Tibial artery (tissue), 4 donors: Measurements from ENCODE around the gene LRBA.

Source experiments
- DNase-seq, 2 donors: peaks; one replicate each; pipeline ENCODE4 v3.0.0-alpha.2; 2019
- H3K27ac ChIP-seq, 2 donors: fragments of 200-600 bp; sonication (generic) in 1 of 2; 1 replicate in 1 of 2; 2 replicates in 1 of 2; pipeline ENCODE4 v1.5.1; 2018 to 2019; ENCODE audit warnings: mild to moderate bottlenecking in 1 of 2
- H3K27me3 ChIP-seq, 2 donors: fragments of 200-600 bp; sonication (generic) in 1 of 2; one replicate each; pipeline versions ENCODE4 v1.5.1 to v1.6.0; 2016 to 2019
- H3K36me3 ChIP-seq, 3 donors: fragments of 200-600 bp; sonication (generic) in 2 of 3; one replicate each; pipeline ENCODE4 v1.5.1; 2016 to 2019; ENCODE audit warnings: mild to moderate bottlenecking in 2 of 3
- H3K4me1 ChIP-seq, 4 donors: fragments of 200-600 bp; sonication (generic) in 2 of 4; 1 replicate in 3 of 4; 2 replicates in 1 of 4; pipeline ENCODE4 v1.5.1; 2016 to 2019
- H3K4me3 ChIP-seq, 2 donors: fragments of 200-600 bp; sonication (generic) in 1 of 2; 1 replicate in 1 of 2; 2 replicates in 1 of 2; pipeline ENCODE4 v1.5.1; 2018 to 2019; ENCODE audit warnings: mild to moderate bottlenecking in 2 of 2
- H3K9me3 ChIP-seq, 3 donors: fragments of 200-600 bp; sonication (generic) in 1 of 3; one replicate each; pipeline ENCODE4 v1.5.1; 2016 to 2019
- intact Hi-C: fragments of 100-400 bp; cut with DNase I; formaldehyde crosslinking; loops from one replicate; pipeline ENCODE4 v1.15.0; 2023; ENCODE audit warnings: low total_unique reads
- TF ChIP-seq, protein P1 (sequence below), 2 experiments: fragments of 200-600 bp in 1 of 2; fragments of 450-650 bp in 1 of 2; IDR thresholded peaks; one replicate each; pipeline ENCODE4 v1.5.1; 2017 to 2019; ENCODE audit warnings: antibody characterized with exemption in 2 of 2, mild to moderate bottlenecking in 1 of 2, moderate library complexity in 1 of 2

Gene LRBA

DNA sequence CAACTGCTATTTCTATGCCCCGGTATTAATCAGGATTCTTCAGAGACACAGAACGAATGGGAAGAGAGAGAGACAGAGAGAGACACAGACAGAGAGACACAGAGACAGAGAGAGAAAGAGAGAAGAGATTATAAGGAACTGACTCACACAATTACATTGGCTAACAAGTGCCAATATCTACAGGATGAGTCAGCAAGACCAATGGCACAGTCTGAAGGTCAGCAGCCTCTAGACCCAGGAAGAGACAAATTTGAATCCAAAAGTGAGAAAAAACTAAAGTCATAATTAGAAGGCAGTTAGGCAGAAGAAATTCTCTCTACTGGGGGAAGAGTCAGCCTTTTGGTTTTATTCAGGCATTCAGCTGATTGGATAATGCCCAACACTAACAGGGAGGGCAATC lies 245.8 kb downstream of the LRBA start:
- DNase-seq = no peak
- Histone ChIP-seq H3K9me3 (no peaks in the 10 kb centered on the region), H3K27ac (no peak overlapping the region), H3K4me1 (no peaks in the 10 kb centered on the region), H3K27me3 (no peaks in the 10 kb centered on the region), H3K36me3 (peaks cover 0 to 4% (median 0%) of the 10 kb centered on the region in 3 donors), H3K4me3 (no peak overlapping the region)
- TF ChIP-seq, protein P1, sequence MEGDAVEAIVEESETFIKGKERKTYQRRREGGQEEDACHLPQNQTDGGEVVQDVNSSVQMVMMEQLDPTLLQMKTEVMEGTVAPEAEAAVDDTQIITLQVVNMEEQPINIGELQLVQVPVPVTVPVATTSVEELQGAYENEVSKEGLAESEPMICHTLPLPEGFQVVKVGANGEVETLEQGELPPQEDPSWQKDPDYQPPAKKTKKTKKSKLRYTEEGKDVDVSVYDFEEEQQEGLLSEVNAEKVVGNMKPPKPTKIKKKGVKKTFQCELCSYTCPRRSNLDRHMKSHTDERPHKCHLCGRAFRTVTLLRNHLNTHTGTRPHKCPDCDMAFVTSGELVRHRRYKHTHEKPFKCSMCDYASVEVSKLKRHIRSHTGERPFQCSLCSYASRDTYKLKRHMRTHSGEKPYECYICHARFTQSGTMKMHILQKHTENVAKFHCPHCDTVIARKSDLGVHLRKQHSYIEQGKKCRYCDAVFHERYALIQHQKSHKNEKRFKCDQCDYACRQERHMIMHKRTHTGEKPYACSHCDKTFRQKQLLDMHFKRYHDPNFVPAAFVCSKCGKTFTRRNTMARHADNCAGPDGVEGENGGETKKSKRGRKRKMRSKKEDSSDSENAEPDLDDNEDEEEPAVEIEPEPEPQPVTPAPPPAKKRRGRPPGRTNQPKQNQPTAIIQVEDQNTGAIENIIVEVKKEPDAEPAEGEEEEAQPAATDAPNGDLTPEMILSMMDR (IDR thresholded peaks at IDR 0.05) = no peak
- intact Hi-C loops = no loop called here

DNA sequence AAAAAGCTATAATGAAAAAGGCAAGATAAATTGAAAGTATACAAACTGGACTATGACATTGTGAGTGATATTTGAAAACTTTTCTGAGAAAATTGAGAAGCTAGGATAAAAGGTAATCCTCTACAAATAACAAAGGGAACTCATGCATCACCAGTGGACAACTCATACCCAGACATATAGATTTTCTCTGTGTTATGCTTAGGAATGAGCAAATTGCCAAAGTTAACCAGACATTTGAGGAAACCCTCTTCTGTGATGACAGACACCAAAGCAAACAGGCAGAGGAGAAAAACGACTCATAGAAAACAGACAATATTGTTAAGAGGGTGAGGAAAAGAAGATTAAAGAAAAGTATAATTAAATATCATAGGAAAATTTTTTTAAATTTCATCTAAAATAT lies 246.6 kb downstream of the LRBA start:
- intact Hi-C loops = no loop called here
- H3K27ac ChIP-seq = no peak overlapping the region
- H3K4me3 ChIP-seq = no peak overlapping the region
- H3K27me3 ChIP-seq = no peaks in the 10 kb centered on the region
- TF ChIP-seq, protein P1 (IDR thresholded peaks at IDR 0.05) = no peak
- H3K4me1 ChIP-seq = no peaks in the 10 kb centered on the region
- H3K36me3 ChIP-seq = peaks cover 0 to 4% (median 0%) of the 10 kb centered on the region in 3 donors
- no peak for DNase-seq
- H3K9me3 ChIP-seq = no peaks in the 10 kb centered on the region

- TF ChIP-seq, protein P1 (IDR thresholded peaks at IDR 0.05) = no peak
- H3K36me3 ChIP-seq = no peaks in the 10 kb centered on the region
Measured at GRCh38 chr4:150765216-150765615, 249.9 kb downstream of the LRBA start.

GRCh38 chr4:150751648-150752047 lies 263.4 kb downstream of the LRBA start:
- H3K27ac ChIP-seq = no peak overlapping the region
- intact Hi-C loops = no loop called here
- TF ChIP-seq, protein P1 (IDR thresholded peaks at IDR 0.05) = no peak
- no peak overlapping the region for H3K4me3 ChIP-seq
- H3K36me3 ChIP-seq = no peaks in the 10 kb centered on the region
- no peaks in the 10 kb centered on the region for H3K4me1 ChIP-seq
- no peaks in the 10 kb centered on the region for H3K9me3 ChIP-seq
- no peaks in the 10 kb centered on the region for H3K27me3 ChIP-seq
- DNase-seq = no peak

More at GRCh38 chr4:150765216-150765615, 249.9 kb downstream of the LRBA start:
- Histone ChIP-seq H3K27me3 (no peaks in the 10 kb centered on the region), H3K9me3 (no peaks in the 10 kb centered on the region), H3K4me1 (no peaks in the 10 kb centered on the region), H3K27ac (no peak overlapping the region), H3K4me3 (no peak overlapping the region)
- DNase-seq = no peak
- intact Hi-C loops = no loop called here

GRCh38 chr4:150750824-150751223 lies 264.3 kb downstream of the LRBA start:
- TF ChIP-seq, protein P1 (IDR thresholded peaks at IDR 0.05) = no peak
- Histone ChIP-seq H3K4me3 (no peak overlapping the region), H3K27me3 (no peaks in the 10 kb centered on the region), H3K36me3 (no peaks in the 10 kb centered on the region), H3K9me3 (no peaks in the 10 kb centered on the region), H3K4me1 (no peaks in the 10 kb centered on the region), H3K27ac (no peak overlapping the region)
- no peak for DNase-seq
- intact Hi-C loops = no loop called here

GRCh38 chr4:150746156-150746555 lies 268.9 kb downstream of the LRBA start:
- no peak for DNase-seq
- TF ChIP-seq, protein P1 (IDR thresholded peaks at IDR 0.05) = no peak
- Histone ChIP-seq H3K27me3 (no peaks in the 10 kb centered on the region), H3K36me3 (no peaks in the 10 kb centered on the region), H3K27ac (no peak overlapping the region), H3K4me3 (no peak overlapping the region), H3K9me3 (no peaks in the 10 kb centered on the region), H3K4me1 (no peaks in the 10 kb centered on the region)
- intact Hi-C loops = no loop called here
